LHCN-M2 (cell line): ENCODE data around the gene USP13. TPM values are rescaled to one million over a fixed set of nuclear protein-coding genes. Genes with fewer than 3 reads are reported as not detected.

Source experiments
- DNase-seq: peaks from one replicate; pipeline ENCODE4 v3.0.0-alpha.2; 2012; ENCODE audit warnings: low read depth
- total RNA-seq: library from RNA; depleted of rRNA; stranded (reverse); fragments of >200 nt; gene quantifications from 2 replicates; pipeline ENCODE4 v1.2.3, GENCODE V29; 2014

USP13 gene
- total RNA-seq, 1 experiment from 2014 or later, result 16.5 TPM

GRCh38 chr3:179734497-179735281 lies 81.8 kb downstream of the USP13 start:
- DNase-seq, result no peak

DNA sequence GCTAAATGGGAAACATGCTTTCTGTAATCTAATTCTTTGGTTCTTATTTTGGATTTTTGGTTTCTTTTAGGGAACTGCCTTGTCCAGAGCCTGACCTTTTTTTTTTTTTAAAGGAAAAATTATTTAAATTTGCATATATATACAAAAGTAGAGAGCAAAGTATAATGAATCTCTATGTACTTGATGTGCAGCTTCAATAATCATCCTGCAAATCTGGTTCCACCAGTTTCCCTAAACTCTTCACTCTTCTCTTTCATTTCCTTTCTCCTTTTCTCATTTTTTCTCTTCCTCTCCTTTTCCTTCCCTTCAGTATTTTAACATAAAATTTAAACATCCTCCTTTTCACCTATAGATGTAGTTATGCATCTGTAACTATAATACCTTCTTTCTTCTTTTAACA lies 82.5 kb downstream of the USP13 start:
- no peak for DNase-seq

- no peak for DNase-seq
Measured at GRCh38 chr3:179738998-179739397, 86.2 kb downstream of the USP13 start.

- no peak for DNase-seq
Measured at GRCh38 chr3:179739816-179740594, 87.2 kb downstream of the USP13 start.

GRCh38 chr3:179743913-179744312 lies 91.1 kb downstream of the USP13 start:
- DNase-seq, result no peak

GRCh38 chr3:179744667-179745066 lies 91.8 kb downstream of the USP13 start:
- no peak for DNase-seq

DNA sequence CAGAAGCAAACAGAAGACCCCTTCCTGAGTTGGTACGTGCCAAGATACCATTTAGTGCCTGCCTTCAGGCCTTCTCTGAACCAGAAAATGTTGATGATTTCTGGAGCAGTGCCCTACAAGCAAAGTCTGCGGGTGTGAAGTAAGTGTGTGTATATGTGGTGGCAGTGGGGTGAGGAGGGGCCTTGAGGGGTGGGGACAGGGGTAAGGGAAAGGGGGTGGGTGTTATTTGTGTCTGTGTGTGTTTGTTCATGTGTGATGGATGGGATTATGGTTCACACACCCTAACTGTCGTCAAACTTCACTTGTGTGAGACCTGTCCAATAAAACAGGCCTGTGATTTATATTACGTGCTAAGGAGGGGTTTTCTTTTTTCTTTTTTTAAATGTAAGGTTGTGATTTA lies 92.2 kb downstream of the USP13 start:
- no peak for DNase-seq

GRCh38 chr3:179745716-179746115 lies 92.9 kb downstream of the USP13 start:
- DNase-seq, result no peak

GRCh38 chr3:179750720-179751328 lies 98.0 kb downstream of the USP13 start:
- peak; percentile 31 for DNase-seq

DNA sequence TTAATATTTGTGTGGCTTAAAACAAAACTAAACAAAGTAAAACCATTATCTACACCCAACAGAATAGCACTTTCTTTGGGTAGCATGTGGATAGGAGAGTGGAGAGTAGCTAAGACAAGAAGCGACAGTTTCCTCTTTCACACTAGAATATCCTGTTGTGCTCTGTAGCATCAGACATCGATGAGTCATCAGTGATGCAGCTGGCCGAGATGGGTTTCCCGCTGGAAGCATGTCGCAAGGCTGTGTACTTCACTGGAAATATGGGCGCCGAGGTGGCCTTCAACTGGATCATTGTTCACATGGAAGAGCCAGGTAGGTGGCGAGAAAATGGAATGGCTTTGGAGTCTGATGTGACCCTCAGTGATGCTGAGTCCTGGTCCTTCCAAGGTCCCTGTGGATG lies 108.1 kb downstream of the USP13 start:
- peak; percentile 73 for DNase-seq

- DNase-seq, result no peak
Measured at GRCh38 chr3:179765396-179765795, 112.6 kb downstream of the USP13 start.

GRCh38 chr3:179766416-179767133 lies 113.7 kb downstream of the USP13 start:
- DNase-seq, result no peak

- peak; percentile 43 for DNase-seq
Measured at GRCh38 chr3:179768080-179768479, 115.2 kb downstream of the USP13 start.

DNA sequence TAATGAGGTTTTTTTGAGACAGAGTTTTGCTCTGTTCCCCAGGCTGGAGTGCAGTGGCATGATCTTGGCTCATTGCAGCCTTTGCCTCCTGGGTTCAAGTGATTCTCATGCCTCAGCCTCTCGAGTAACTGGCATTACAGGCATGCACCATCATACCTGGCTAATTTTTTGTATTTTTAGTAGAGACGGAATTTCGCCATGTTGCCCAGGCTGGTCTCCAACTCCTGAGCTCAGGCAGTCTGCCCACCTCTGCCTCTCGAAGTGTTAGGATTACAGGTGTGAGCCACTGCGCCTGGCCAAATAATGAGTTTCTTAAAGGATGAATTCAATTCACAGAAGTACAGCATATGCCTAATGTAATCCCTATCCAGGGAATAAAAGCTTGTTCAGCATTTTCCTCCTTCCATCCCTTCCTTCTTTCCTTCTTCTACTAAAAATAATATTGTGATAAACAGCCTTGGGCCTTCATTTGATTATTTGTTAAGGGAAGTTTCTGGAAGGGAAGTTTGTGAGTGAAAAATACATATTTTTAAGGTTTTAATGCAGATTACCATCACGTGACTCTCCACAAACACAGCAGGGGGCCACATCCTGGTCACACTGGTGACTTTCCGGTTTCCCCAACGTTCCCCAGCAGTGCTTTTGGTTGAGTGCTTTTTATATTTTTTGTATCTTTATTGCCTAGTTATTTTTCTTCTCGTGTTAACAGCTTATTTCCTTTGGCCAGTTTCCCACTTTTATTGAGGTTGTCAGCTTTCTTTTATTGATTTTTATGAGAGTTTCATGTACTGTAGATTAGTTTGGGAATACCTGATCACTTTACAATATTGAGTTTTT lies 116.8 kb downstream of the USP13 start:
- DNase-seq, result no peak

DNA sequence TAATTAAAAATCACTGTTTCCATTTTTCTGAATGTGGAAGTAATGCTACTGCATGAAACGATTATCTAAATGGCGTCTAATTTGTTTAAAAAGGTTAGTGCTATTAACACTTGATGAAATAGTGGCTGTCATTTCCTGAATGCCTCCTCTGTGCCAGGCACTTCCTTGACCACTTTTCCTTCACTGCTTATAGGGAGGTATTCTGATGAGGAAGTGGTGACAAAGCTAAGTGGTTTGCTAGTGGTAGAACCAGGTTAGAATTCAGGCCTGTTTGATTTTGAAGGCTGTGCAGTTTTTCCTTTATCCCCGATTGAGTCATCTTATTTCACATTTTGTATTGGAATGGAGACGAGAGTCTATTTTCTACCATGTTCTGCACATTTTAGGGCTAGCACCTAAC lies 119.0 kb downstream of the USP13 start:
- DNase-seq, result no peak

- no peak for DNase-seq
Measured at GRCh38 chr3:179772297-179772696, 119.5 kb downstream of the USP13 start.

- DNase-seq, result no peak
Measured at GRCh38 chr3:179775416-179776122, 122.7 kb downstream of the USP13 start.

GRCh38 chr3:179782841-179783240 lies 130.0 kb downstream of the USP13 start:
- peak; percentile 52 for DNase-seq

GRCh38 chr3:179788996-179789395 lies 136.2 kb downstream of the USP13 start:
- DNase-seq, result no peak

DNA sequence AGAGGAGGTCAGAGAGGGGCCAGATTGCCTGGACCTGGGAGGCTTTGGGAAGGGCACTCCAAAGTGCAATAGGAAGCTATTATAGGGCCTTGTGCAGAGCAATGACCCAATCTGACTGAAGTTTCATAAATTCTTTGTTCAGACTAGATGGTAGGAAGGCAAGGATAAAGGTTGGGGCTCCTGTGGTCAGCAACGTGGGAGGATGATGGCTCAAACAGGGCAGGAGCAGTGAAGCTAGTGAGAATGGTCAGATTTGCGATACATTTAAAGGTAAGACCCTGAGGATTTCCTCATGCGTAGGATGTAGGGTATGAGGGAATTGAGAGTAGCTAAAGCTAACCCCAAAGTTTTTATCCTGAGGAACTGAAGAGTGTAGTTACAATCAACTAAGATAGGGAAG lies 139.0 kb downstream of the USP13 start:
- DNase-seq, result no peak
